Measurements from ENCODE around the gene DBX1.

DNA sequence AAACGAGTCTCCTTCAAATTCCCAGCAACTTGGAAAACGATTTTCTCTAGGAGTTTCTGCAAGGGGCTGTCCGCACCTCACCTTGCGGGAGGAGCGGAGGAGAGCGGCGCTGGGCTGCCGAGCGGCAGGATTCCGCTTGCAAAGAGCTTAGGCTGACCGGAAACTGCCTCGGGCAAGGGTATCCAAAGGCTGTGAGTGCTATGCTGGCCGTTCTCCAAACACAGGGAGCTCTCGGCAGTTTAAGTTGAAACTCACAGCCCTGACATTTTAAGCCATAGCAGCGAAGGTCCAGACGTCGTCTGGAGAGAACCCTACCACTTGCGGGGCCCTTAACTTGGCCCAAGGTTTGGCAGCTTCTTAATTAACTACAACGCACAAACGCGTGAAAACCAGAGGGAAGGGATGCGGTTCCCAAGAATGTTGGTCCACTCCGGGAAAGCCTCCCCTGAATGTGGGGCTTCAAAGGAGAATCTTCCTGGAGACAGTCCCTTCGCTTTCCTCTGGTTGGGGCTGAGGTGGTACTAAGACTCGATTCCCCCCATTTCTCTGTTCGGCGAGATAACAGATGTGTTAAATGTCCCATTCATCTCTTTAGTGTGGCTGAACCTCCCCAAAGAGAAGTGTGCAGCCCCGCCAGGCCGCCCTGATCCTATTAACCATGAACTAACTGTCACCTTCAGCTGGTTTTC, 1.1 kb upstream of the DBX1 start:
- no peak for TF ChIP-seq CTCF (IDR thresholded peaks at IDR 0.05)
- TF ChIP-seq POLR2AphosphoS5 (IDR thresholded peaks at IDR 0.05) = no peak
- no peak for TF ChIP-seq POLR2A (IDR thresholded peaks at IDR 0.05)
- no peak for TF ChIP-seq EP300 (IDR thresholded peaks at IDR 0.05)
